ENCODE data around the gene NOX5. TPM values are rescaled to one million over a fixed set of nuclear protein-coding genes. Genes with fewer than 3 reads are reported as not detected.

NOX5 gene
- total and polyA plus RNA-seq, 2 of the 4 experiments (the other 2 are of a cell fraction) = 0.07 TPM; not detected in 1

- TF ChIP-seq CTCF (conservative IDR thresholded peaks at IDR 0.05; ENCODE audit: low read depth, low read length) = peak; percentile 88
- TF ChIP-seq RFX5 (IDR thresholded peaks at IDR 0.05; ENCODE audit: low read depth, low read length) = no peak
These were observed 44.5 kb downstream of the NOX5 start (continued) for GRCh38 chr15:69058830-69059556.

- Histone ChIP-seq H3K56ac (ENCODE audit: extremely low read depth, insufficient read depth, low read length) (no peak overlapping the region), H2AFZ (replicated peaks; ENCODE audit: low read length, poor library complexity) (peak overlapping the region; percentile 73), H3K4me3 (ENCODE audit: insufficient read depth, low read depth, low read length) (no peak overlapping the region), H3K9me3 (ENCODE audit: control insufficient read depth, insufficient read depth, low read length) (no peaks in the 10 kb centered on the region), H3K79me1 (ENCODE audit: low read depth in 1 of 2, low read length in 2 of 2) (no peaks in the 10 kb centered on the region), H3K36me3 (ENCODE audit: control insufficient read depth, insufficient read depth, low read length) (no peaks in the 10 kb centered on the region), H4K91ac (ENCODE audit: insufficient read depth, low read depth, low read length) (no peak overlapping the region), H2BK120ac (ENCODE audit: low read depth, low read length) (peak overlapping the region; percentile 0; the same call in 1 of the 2 replicates), H3K14ac (replicated peaks; ENCODE audit: low read depth, low read length) (no peak overlapping the region), H2AK5ac (ENCODE audit: low read depth, low read length) (peak overlapping the region; percentile 48; the same call in 1 of the 2 replicates), H2BK15ac (ENCODE audit: low read depth, low read length) (no peak overlapping the region), H3K4me2 (ENCODE audit: low read depth, low read length) (no peak overlapping the region; the same call in 1 of the 2 replicates), H3K27ac (ENCODE audit: insufficient read depth, low read length) (no peak overlapping the region), H4K8ac (ENCODE audit: low read depth in 2 of 2, low read length in 2 of 2) (peak overlapping the region in 1 of 2 experiments; percentile 12; a peak in 1 of 4 replicates), H2BK5ac (ENCODE audit: low read depth, low read length, poor library complexity, severe bottlenecking) (no peak overlapping the region), H3K9ac (ENCODE audit: low read depth, low read length) (no peak overlapping the region), H4K20me1 (ENCODE audit: insufficient read depth, low read length) (no peaks in the 10 kb centered on the region; the same call in 1 of the 2 replicates), H2BK20ac (ENCODE audit: low read depth, low read length) (0 out of 2 replicates have a peak overlapping the region, but pooled peaks have one; percentile 32), H3K4ac (ENCODE audit: low read depth, low read length) (peak overlapping the region; percentile 2), H3K4me1 (ENCODE audit: control insufficient read depth, insufficient read depth, low read length) (no peaks in the 10 kb centered on the region; the same call in 1 of the 2 replicates), H2AK9ac (replicated peaks; ENCODE audit: low read depth, low read length, poor library complexity) (peak overlapping the region; percentile 75), H4K5ac (ENCODE audit: low read depth, low read length) (no peak overlapping the region; the same call in 1 of the 2 replicates), H3K23ac (ENCODE audit: low read depth, low read length) (no peak overlapping the region), H3K9me1 (ENCODE audit: insufficient read depth, low read length) (peaks cover under 1% of the 10 kb centered on the region; the same call in 1 of the 2 replicates), H3K18ac (ENCODE audit: low read depth, low read length) (no peak overlapping the region), H3K27me3 (ENCODE audit: control insufficient read depth, insufficient read depth, low read length) (peaks cover 24% of the 10 kb centered on the region)
- ChIA-PET CTCF (interaction anchor here (0.6 to 1.6 kb wide), 11 partner anchors 10 to 403 kb away, joined by 3 to 6 read pairs (median 3); no protein-coding TSS in a partner anchor), POLR2A (ENCODE audit: unreplicated experiment) (no interaction called here)
- dilution Hi-C loops (cut with HindIII; ENCODE audit: low sequenced_read_pairs, unreplicated experiment) (no loop called here), intact Hi-C loops (cut with micrococcal nuclease) (loop anchor here (1.0 to 2.0 kb wide), 4 partner anchors 101 to 407 kb away; partner anchors contain the start of gene GLCE), in situ Hi-C loops (cut with MboI; ENCODE audit: low sequenced_read_pairs) (no loop called here)
- 62% methylated on average over 4 of the region's 9 CpGs; no CpG with 5 or more reads in 1 of the 2 experiments for WGBS, 2 experiments (ENCODE audit: extremely low coverage in 2 of 2, insufficient read length in 1 of 2)
- no TSS peak for BruUV-seq (replicated peaks)
- ATAC-seq (ENCODE audit: low read depth) (no peak), DNase-seq (no peak)
- TF ChIP-seq MXI1 (IDR thresholded peaks at IDR 0.05; ENCODE audit: borderline replicate concordance, low read depth, low read length) = no peak
- no peak for TF ChIP-seq USF2 (IDR thresholded peaks at IDR 0.05; ENCODE audit: low read depth, low read length)
- no peak for TF ChIP-seq NFE2L2 (IDR thresholded peaks at IDR 0.05; ENCODE audit: low read depth, low read length)
- no peak for TF ChIP-seq RFX5 (IDR thresholded peaks at IDR 0.05; ENCODE audit: low read depth, low read length)
- no peak for TF ChIP-seq CTCF (conservative IDR thresholded peaks at IDR 0.05; ENCODE audit: low read depth, low read length)
- TF ChIP-seq MAFK (IDR thresholded peaks at IDR 0.05; ENCODE audit: low read depth, low read length) = no peak
- TF ChIP-seq FOS (IDR thresholded peaks at IDR 0.05; ENCODE audit: low read depth, low read length) = no peak
- TF ChIP-seq CHD1 (IDR thresholded peaks at IDR 0.05; ENCODE audit: low read depth, low read length) = no peak
- TF ChIP-seq RCOR1 (IDR thresholded peaks at IDR 0.05; ENCODE audit: insufficient replicate concordance, low read length) = no peak
These were observed 45.1 kb downstream of the NOX5 start for GRCh38 chr15:69059557-69059943.
